Nephron progenitor cell (in vitro differentiated cells): ENCODE measurements around the gene C3AR1.

Experiments
- DNase-seq: peaks from one replicate; pipeline ENCODE4 v3.0.0; 2021
- H3K27ac Mint-ChIP-seq: 2 replicates; pipeline ENCODE4 v1.8.0; 2021; ENCODE audit warnings: mild to moderate bottlenecking, moderate library complexity, mixed read lengths
- H3K27me3 Mint-ChIP-seq: 2 replicates; pipeline ENCODE4 v1.8.0; 2021; ENCODE audit warnings: mild to moderate bottlenecking, low read depth, mixed read lengths; ENCODE audit not compliant: poor library complexity
- H3K36me3 Mint-ChIP-seq: 2 replicates; pipeline ENCODE4 v1.8.0; 2021; ENCODE audit warnings: low read depth, mixed read lengths
- H3K4me1 Mint-ChIP-seq: 2 replicates; pipeline ENCODE4 v1.8.0; 2021; ENCODE audit warnings: mixed read lengths
- H3K4me3 Mint-ChIP-seq: 2 replicates; pipeline ENCODE4 v1.8.0; 2021; ENCODE audit warnings: mild to moderate bottlenecking, moderate library complexity, mixed read lengths
- H3K9me3 Mint-ChIP-seq: 2 replicates; pipeline ENCODE4 v1.8.0; 2021; ENCODE audit warnings: mild to moderate bottlenecking, moderate library complexity, mixed read lengths
- TF ChIP-seq, protein P1 (sequence below): fragments of 200-600 bp; sonication (generic); IDR thresholded peaks from 2 replicates; pipeline ENCODE4 v1.5.0; 2021; ENCODE audit warnings: antibody characterized with exemption

The C3AR1 gene

DNA sequence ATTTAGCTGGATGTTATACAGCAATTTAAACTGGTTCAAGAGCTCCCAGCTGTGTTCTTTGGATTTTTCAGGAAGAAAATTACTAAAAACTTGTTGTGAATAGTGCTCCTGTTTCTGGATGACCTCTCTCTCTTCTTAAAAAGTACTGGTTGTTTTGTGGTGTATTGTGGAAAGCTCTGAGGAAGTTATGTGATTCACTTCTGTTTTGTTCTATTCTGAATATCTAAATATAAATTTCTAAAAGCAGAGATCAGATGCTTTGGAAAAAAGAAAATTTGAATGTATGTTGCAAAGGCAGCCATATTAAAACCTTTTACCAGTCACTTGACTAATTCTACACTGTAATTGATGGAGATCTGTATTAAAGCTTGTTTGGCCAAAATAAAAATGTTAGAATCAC is 3.4 kb upstream of the C3AR1 start:
- Mint-ChIP-seq H3K4me3 (no peak overlapping the region), H3K27ac (no peak overlapping the region), H3K27me3 (peaks cover 15% of the 10 kb centered on the region), H3K9me3 (no peaks in the 10 kb centered on the region), H3K36me3 (no peaks in the 10 kb centered on the region), H3K4me1 (no peaks in the 10 kb centered on the region)
- no peak for DNase-seq
- TF ChIP-seq, protein P1, sequence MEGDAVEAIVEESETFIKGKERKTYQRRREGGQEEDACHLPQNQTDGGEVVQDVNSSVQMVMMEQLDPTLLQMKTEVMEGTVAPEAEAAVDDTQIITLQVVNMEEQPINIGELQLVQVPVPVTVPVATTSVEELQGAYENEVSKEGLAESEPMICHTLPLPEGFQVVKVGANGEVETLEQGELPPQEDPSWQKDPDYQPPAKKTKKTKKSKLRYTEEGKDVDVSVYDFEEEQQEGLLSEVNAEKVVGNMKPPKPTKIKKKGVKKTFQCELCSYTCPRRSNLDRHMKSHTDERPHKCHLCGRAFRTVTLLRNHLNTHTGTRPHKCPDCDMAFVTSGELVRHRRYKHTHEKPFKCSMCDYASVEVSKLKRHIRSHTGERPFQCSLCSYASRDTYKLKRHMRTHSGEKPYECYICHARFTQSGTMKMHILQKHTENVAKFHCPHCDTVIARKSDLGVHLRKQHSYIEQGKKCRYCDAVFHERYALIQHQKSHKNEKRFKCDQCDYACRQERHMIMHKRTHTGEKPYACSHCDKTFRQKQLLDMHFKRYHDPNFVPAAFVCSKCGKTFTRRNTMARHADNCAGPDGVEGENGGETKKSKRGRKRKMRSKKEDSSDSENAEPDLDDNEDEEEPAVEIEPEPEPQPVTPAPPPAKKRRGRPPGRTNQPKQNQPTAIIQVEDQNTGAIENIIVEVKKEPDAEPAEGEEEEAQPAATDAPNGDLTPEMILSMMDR: no peak

DNA sequence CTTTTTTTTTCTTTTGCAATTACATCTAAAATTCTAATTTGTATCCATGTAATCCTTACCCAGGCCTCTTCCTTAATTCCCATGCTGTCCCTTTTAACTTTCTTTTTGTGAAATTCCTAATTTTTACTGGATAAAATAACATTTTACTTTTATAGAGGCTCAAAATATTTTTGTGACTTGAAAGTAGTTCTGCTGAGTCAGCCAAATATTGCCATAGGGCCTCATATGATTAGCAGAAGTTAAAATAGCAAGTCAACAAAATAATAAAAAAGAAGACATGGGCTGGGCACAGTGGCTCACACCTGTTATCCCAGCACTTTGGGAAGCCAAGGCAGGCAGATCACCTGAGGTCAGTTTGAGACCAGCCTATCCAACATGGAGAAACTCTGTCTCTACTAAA is 2.0 kb downstream of the C3AR1 start:
- Mint-ChIP-seq H3K27me3 (peaks cover 8% of the 10 kb centered on the region), H3K27ac (no peak overlapping the region), H3K4me1 (no peaks in the 10 kb centered on the region), H3K9me3 (no peaks in the 10 kb centered on the region), H3K4me3 (no peak overlapping the region), H3K36me3 (no peaks in the 10 kb centered on the region)
- no peak for DNase-seq
- TF ChIP-seq, protein P1: no peak

DNA sequence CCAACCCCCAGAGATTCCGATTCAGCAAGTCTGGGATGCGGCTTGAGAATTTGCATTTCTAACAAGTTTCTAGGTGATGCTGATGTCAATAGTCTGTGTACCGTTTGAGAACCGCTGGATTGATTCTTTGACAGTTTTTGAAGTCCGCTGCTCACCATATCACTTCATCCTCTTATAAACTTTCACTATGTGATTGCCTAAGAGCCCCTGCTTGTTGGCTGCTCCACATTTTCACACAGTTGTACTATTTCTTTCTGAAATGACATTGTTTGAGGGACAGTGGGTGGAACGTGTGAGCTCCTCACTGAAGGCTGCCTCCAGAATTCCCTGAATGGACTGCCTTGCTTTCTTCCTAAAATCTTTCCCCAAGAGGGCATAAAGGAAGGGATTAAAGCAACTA is 7.7 kb downstream of the C3AR1 start:
- H3K9me3 Mint-ChIP-seq: no peaks in the 10 kb centered on the region
- TF ChIP-seq, protein P1: no peak
- peaks cover 2% of the 10 kb centered on the region for H3K27me3 Mint-ChIP-seq
- H3K27ac Mint-ChIP-seq: no peak overlapping the region
- peaks cover 14% of the 10 kb centered on the region for H3K36me3 Mint-ChIP-seq
- no peaks in the 10 kb centered on the region for H3K4me1 Mint-ChIP-seq
- no peak overlapping the region for H3K4me3 Mint-ChIP-seq
- no peak for DNase-seq

DNA sequence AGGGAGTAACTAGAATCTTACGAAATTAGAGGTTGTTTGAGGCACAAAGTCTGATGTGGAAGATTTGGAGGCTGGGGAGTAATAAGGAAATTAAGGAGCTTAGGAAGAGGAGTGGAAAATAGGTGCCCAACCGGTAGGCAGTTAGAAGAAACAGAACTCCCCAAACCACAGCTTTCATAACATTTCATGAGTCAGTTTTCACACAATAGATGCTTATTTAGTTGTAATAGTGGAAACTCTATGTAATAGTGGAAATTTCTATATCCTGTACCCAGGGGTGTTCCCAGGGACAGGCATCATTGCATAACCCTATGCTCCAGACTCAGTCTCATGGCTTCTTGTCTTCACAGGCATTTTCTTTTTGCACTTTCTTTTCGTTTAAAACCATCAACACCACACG is 8.3 kb downstream of the C3AR1 start:
- TF ChIP-seq, protein P1: no peak
- Mint-ChIP-seq H3K9me3 (no peaks in the 10 kb centered on the region), H3K4me1 (no peaks in the 10 kb centered on the region), H3K36me3 (peaks cover 14% of the 10 kb centered on the region), H3K27me3 (peaks cover 2% of the 10 kb centered on the region), H3K4me3 (no peak overlapping the region), H3K27ac (no peak overlapping the region)
- no peak for DNase-seq

DNA sequence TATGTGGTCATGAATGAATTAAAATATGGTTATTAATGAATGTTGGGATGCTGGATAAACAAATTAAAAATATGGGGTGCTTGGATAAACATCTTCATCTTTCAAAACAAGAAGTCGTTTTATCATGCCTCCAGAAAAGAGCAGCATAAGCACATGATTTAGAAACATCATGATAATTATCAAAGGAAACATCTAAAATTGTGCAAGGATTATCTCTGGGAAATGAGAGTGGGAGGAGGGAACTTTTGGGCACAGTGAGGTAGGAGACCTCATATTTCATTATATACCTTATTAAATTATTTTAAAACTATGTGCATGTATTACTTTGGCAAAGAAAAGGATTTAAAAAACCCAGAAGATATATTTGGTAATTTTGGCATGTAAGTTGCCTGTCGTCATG is 8.9 kb downstream of the C3AR1 start:
- Mint-ChIP-seq H3K27me3 (peaks cover 2% of the 10 kb centered on the region), H3K4me3 (no peak overlapping the region), H3K27ac (no peak overlapping the region), H3K36me3 (peaks cover 19% of the 10 kb centered on the region), H3K9me3 (no peaks in the 10 kb centered on the region), H3K4me1 (no peaks in the 10 kb centered on the region)
- TF ChIP-seq, protein P1: no peak
- DNase-seq: no peak

DNA sequence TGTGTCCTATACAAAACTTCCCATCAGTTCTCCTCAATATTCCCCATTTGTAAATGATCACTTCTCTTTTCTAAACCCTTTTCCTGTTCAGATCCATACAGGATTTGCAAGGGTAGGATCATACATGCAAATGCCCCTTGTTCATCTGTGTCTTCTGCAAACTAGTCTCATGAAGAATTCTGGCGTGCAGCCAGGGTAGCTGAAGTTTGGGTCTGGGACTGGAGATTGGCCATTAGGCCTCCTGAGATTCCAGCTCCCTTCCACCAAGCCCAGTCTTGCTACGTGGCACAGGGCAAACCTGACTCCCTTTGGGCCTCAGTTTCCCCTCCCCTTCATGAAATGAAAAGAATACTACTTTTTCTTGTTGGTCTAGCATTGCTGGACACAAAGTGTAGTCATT is 11.3 kb downstream of the C3AR1 start:
- H3K27ac Mint-ChIP-seq: no peak overlapping the region
- peaks cover 2% of the 10 kb centered on the region for H3K27me3 Mint-ChIP-seq
- H3K4me1 Mint-ChIP-seq: no peaks in the 10 kb centered on the region
- DNase-seq: no peak
- H3K36me3 Mint-ChIP-seq: peaks cover 31% of the 10 kb centered on the region
- H3K4me3 Mint-ChIP-seq: no peak overlapping the region
- no peaks in the 10 kb centered on the region for H3K9me3 Mint-ChIP-seq
- TF ChIP-seq, protein P1: no peak
